ENCODE results near the gene TCFL5.

The TCFL5 gene

GRCh38 chr20:62808211-62808865 lies 53.3 kb downstream of the TCFL5 start:
- DNase-seq = no peak

- no peak for DNase-seq
Measured at GRCh38 chr20:62807444-62808210, 54.0 kb downstream of the TCFL5 start.

GRCh38 chr20:62806383-62807050 lies 55.1 kb downstream of the TCFL5 start:
- no peak for DNase-seq

- no peak for DNase-seq
Measured at GRCh38 chr20:62805711-62806382, 55.8 kb downstream of the TCFL5 start.

- no peak for DNase-seq
Measured at GRCh38 chr20:62805155-62805710, 56.4 kb downstream of the TCFL5 start.

- DNase-seq = no peak
Measured at GRCh38 chr20:62804627-62805154, 56.9 kb downstream of the TCFL5 start, which contains the start of gene OGFR. OGFR (plus strand) TSS chr20:62804835; CDS start chr20:62804860, 25 bp downstream.

GRCh38 chr20:62804021-62804626 lies 57.5 kb downstream of the TCFL5 start:
- no peak for DNase-seq

GRCh38 chr20:62802026-62802712 lies 59.5 kb downstream of the TCFL5 start:
- DNase-seq = no peak

- no peak for DNase-seq
Measured at GRCh38 chr20:62801284-62802010, 60.2 kb downstream of the TCFL5 start.

GRCh38 chr20:62800314-62801259 lies 61.0 kb downstream of the TCFL5 start:
- DNase-seq = no peak

- no peak for DNase-seq
Measured at GRCh38 chr20:62799873-62800272, 61.7 kb downstream of the TCFL5 start.

GRCh38 chr20:62799459-62799858 lies 62.2 kb downstream of the TCFL5 start:
- DNase-seq = no peak

- no peak for DNase-seq
Measured at GRCh38 chr20:62799036-62799435, 62.6 kb downstream of the TCFL5 start.

GRCh38 chr20:62797671-62798532 lies 63.7 kb downstream of the TCFL5 start:
- DNase-seq = no peak

- DNase-seq = no peak
Measured at GRCh38 chr20:62796699-62797491, 64.7 kb downstream of the TCFL5 start.

GRCh38 chr20:62795023-62795761 lies 66.4 kb downstream of the TCFL5 start:
- DNase-seq = no peak
